ENCODE results near the gene SYT6.

DNA sequence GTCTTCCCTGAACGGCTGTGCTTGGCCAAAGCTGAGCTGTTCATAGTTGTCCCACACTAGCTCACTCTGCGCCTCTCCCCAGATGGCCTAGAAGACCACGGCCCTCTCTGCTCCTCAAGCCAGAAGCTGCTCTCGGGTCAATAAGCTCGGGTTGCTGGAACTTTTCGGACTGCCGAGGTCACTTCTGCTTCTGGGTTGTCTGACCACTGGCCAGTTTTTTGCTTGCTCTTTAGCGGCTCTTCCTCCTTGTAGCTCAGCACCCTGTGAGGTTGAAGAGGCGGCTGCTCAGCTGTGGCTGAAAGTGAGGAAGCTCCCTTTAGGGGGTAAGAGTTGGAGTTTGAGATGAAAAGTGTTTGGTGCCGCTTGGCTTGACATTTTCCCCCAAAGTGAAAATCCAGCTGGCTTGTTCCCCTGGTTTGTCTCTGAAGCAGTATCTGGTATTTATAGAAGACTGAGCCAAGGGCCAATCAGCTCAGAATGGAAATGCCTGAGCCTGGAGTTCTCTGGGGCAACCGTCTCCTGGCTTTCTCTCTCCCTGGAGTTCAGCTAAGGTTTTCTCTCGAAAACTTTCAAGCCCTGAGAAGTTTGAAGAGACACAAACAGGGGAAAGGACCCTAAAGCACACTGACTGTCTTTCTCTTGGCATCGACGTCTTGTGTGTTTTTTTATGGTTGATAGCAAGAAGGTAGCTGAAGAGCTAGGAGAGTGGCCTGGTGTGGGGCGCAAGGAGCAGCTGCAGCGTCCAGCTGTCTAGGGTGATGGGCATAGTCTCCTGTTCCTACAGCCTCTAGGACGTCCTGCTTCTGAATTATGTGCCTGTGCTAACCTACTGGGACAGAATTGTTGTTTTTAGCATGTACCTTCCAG lies 72.0 kb downstream of the SYT6 start:
- TF ChIP-seq, protein P1, sequence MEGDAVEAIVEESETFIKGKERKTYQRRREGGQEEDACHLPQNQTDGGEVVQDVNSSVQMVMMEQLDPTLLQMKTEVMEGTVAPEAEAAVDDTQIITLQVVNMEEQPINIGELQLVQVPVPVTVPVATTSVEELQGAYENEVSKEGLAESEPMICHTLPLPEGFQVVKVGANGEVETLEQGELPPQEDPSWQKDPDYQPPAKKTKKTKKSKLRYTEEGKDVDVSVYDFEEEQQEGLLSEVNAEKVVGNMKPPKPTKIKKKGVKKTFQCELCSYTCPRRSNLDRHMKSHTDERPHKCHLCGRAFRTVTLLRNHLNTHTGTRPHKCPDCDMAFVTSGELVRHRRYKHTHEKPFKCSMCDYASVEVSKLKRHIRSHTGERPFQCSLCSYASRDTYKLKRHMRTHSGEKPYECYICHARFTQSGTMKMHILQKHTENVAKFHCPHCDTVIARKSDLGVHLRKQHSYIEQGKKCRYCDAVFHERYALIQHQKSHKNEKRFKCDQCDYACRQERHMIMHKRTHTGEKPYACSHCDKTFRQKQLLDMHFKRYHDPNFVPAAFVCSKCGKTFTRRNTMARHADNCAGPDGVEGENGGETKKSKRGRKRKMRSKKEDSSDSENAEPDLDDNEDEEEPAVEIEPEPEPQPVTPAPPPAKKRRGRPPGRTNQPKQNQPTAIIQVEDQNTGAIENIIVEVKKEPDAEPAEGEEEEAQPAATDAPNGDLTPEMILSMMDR (IDR thresholded peaks at IDR 0.05), result no peak
- no peak for TF ChIP-seq POLR2A (IDR thresholded peaks at IDR 0.05)

All from testis (tissue), 2 donors.